Measurements from ENCODE around the gene NOP58. TPM values are rescaled to one million over a fixed set of nuclear protein-coding genes. Genes with fewer than 3 reads are reported as not detected.

Gene NOP58
- total and polyA plus RNA-seq, 2 of the 8 experiments (the other 6 are each of a cell fraction or from before 2014, with no cell fraction given): 41.5 to 133 TPM

- TF ChIP-seq CTBP2 (IDR thresholded peaks at IDR 0.05; ENCODE audit: borderline replicate concordance, insufficient read depth, insufficient read length, low read length) (no peak), RAD21 (IDR thresholded peaks at IDR 0.05 in 1 of 2, conservative IDR thresholded peaks at IDR 0.05 in 1 of 2; ENCODE audit: low read depth in 2 of 2, low read length in 2 of 2) (no peak), PHF8 (conservative IDR thresholded peaks at IDR 0.05; ENCODE audit: low read depth, low read length) (peak; percentile 97), RXRA (IDR thresholded peaks at IDR 0.05; ENCODE audit: insufficient read depth, low read depth, low read length) (no peak), CEBPB (IDR thresholded peaks at IDR 0.05; ENCODE audit: low read depth, low read length) (no peak), CREB1 (IDR thresholded peaks at IDR 0.05) (peak; percentile 95), GTF2F1 (IDR thresholded peaks at IDR 0.05; ENCODE audit: borderline replicate concordance, low read depth, low read length) (peak; percentile 88), TAF1 (IDR thresholded peaks at IDR 0.05; ENCODE audit: low read depth, low read length) (peak; percentile 98), BCL11A (IDR thresholded peaks at IDR 0.05; ENCODE audit: low read depth in 2 of 2, low read length in 2 of 2) (no peak), KDM5A (IDR thresholded peaks at IDR 0.05; ENCODE audit: low read length) (no peak), NANOG (IDR thresholded peaks at IDR 0.05; ENCODE audit: insufficient read depth, low read depth, low read length, poor library complexity, severe bottlenecking) (no peak), TAF7 (optimal IDR thresholded peaks at IDR 0.05; ENCODE audit: borderline replicate concordance, low read depth, low read length) (peak; percentile 89), TBP (IDR thresholded peaks at IDR 0.05; ENCODE audit: low read depth, low read length) (peak; percentile 96), NRF1 (IDR thresholded peaks at IDR 0.05; ENCODE audit: low read depth, low read length) (no peak), RNF2 (IDR thresholded peaks at IDR 0.05; ENCODE audit: borderline replicate concordance, low read depth, low read length, missing control alignments, poor library complexity, severe bottlenecking) (no peak), SP1 (IDR thresholded peaks at IDR 0.05; ENCODE audit: low read depth, low read length) (peak; percentile 32; the same call in 1 of the 2 replicates), HDAC6 (IDR thresholded peaks at IDR 0.05; ENCODE audit: low read depth, low read length) (no peak), SP4 (IDR thresholded peaks at IDR 0.05; ENCODE audit: low read length) (no peak), SIX5 (IDR thresholded peaks at IDR 0.05; ENCODE audit: low read depth, low read length) (no peak), TCF12 (IDR thresholded peaks at IDR 0.05; ENCODE audit: low read depth, low read length) (no peak), CHD1 (IDR thresholded peaks at IDR 0.05; ENCODE audit: low read depth, low read length) (no peak), SIRT6 (IDR thresholded peaks at IDR 0.05; ENCODE audit: low read length) (no peak), ASH2L (IDR thresholded peaks at IDR 0.05; ENCODE audit: low read length) (peak; percentile 66), YY1 (IDR thresholded peaks at IDR 0.05; ENCODE audit: low read depth, low read length) (peak; percentile 87), MAX (IDR thresholded peaks at IDR 0.05) (peak; percentile 67), POLR2A (IDR thresholded peaks at IDR 0.05; ENCODE audit: control extremely low read depth in 1 of 2, low read depth in 2 of 2, low read length in 2 of 2) (peak; percentile 99)
Observed at GRCh38 chr2:202265467-202266277, at the start of gene NOP58 (continued).

Data from H1 (cell line).